ENCODE measurements around the gene SCMH1.
"Not testable (repeated sequence)": the region's sequence is repeated elsewhere in the genome, so short reads cannot be mapped to it uniquely, and the experiment has no call there.

The SCMH1 gene

DNA sequence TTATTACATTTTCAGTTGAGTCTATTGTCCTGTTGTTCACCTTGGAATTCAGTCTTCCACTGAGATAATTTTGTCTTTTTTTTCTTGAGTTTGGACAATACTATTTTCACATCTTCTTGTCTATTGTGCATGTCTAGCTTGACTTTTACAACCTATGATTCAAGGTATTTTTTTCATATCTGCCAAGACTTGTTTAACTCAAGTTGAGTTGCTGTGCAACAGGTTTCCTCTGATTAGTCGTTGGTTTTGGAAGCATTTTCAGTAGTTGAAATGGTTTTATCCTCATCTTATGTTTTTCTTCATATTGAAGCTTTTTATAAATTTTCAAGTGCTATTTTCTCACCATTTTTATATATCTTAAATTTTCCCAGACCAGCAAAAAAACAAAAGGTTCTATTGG is 103.6 kb downstream of the SCMH1 start:
- Histone ChIP-seq H3K36me3 (ENCODE audit: control insufficient read depth, insufficient read depth, low read length) (no peaks in the 10 kb centered on the region), H3K9me3 (ENCODE audit: control insufficient read depth, low read length) (no peaks in the 10 kb centered on the region), H3K27me3 (replicated peaks; ENCODE audit: control insufficient read depth, insufficient read depth, low read length, poor library complexity, severe bottlenecking) (no peaks in the 10 kb centered on the region), H3K27ac (ENCODE audit: insufficient read depth, low read length, poor library complexity, severe bottlenecking) (no peak overlapping the region), H3K4me3 (ENCODE audit: insufficient read depth, low read depth, low read length, poor library complexity, severe bottlenecking) (no peak overlapping the region), H3K4me1 (ENCODE audit: control insufficient read depth, insufficient read depth, low read length, poor library complexity, severe bottlenecking) (no peaks in the 10 kb centered on the region)
- DNase-seq = no peak

DNA sequence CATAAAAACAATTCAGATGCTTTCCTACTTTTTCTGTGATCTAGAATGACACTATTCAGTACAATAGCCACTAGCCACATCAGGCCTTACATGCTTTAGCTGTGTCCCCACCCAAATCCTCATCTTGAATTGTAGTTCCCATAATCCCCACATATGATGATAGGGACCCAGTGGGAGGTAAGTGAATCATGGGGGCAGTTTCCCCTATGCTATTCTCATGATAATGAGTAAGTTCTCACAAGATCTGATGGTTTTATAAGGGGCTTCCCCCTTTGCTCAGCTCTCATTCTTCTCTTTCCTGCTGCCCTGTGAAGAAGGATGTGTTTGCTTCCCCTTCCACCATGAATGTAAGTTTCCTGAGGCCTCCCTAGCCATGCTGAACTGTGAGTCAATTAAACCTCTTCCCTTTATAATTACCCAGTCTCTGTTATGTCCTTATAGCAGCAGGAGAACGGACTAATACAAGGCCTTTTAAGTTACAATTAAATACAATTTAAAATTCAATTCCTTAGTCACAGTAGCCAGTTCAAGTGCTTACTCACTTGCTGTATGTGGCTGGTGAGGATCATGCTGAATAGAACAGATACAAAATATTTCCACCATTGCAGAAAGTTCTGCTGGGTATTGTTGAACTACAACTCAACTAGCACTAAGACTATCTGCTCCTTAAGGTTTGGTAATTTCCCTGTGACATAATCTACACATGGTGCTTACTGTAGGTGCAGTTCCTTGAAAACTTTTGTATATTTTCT is 106.7 kb downstream of the SCMH1 start:
- H3K9me3 ChIP-seq (ENCODE audit: control insufficient read depth, low read length) = no peaks in the 10 kb centered on the region
- H3K4me3 ChIP-seq (ENCODE audit: insufficient read depth, low read depth, low read length, poor library complexity, severe bottlenecking) = no peak overlapping the region
- no peaks in the 10 kb centered on the region for H3K27me3 ChIP-seq (replicated peaks; ENCODE audit: control insufficient read depth, insufficient read depth, low read length, poor library complexity, severe bottlenecking)
- no peaks in the 10 kb centered on the region for H3K4me1 ChIP-seq (ENCODE audit: control insufficient read depth, insufficient read depth, low read length, poor library complexity, severe bottlenecking)
- no peaks in the 10 kb centered on the region for H3K36me3 ChIP-seq (ENCODE audit: control insufficient read depth, insufficient read depth, low read length)
- no peak overlapping the region for H3K27ac ChIP-seq (ENCODE audit: insufficient read depth, low read length, poor library complexity, severe bottlenecking)
- no peak for DNase-seq

DNA sequence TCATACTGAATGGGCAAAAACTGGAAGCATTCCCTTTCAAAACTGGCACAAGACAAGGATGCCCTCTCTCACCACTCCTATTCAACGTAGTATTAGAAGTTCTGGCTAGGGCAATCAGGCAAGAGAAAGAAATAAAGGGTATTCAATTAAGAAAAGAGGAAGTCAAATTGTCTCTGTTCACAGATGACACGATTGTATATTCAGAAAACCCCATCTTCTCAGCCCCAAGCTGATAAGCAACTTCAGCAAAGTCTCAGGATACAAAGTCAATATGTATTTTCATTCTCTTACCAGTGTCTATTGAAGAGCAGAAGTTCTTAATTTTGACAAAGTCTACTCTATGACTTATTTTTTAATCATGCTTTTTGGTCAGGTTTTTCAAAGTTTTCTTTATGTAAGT is 107.8 kb downstream of the SCMH1 start:
- DNase-seq; H3K27me3 ChIP-seq (replicated peaks; ENCODE audit: control insufficient read depth, insufficient read depth, low read length, poor library complexity, severe bottlenecking); H3K36me3 ChIP-seq (ENCODE audit: control insufficient read depth, insufficient read depth, low read length); H3K4me1 ChIP-seq (ENCODE audit: control insufficient read depth, insufficient read depth, low read length, poor library complexity, severe bottlenecking); H3K9me3 ChIP-seq (ENCODE audit: control insufficient read depth, low read length); H3K27ac ChIP-seq (ENCODE audit: insufficient read depth, low read length, poor library complexity, severe bottlenecking); H3K4me3 ChIP-seq (ENCODE audit: insufficient read depth, low read depth, low read length, poor library complexity, severe bottlenecking): not testable (repeated sequence)

DNA sequence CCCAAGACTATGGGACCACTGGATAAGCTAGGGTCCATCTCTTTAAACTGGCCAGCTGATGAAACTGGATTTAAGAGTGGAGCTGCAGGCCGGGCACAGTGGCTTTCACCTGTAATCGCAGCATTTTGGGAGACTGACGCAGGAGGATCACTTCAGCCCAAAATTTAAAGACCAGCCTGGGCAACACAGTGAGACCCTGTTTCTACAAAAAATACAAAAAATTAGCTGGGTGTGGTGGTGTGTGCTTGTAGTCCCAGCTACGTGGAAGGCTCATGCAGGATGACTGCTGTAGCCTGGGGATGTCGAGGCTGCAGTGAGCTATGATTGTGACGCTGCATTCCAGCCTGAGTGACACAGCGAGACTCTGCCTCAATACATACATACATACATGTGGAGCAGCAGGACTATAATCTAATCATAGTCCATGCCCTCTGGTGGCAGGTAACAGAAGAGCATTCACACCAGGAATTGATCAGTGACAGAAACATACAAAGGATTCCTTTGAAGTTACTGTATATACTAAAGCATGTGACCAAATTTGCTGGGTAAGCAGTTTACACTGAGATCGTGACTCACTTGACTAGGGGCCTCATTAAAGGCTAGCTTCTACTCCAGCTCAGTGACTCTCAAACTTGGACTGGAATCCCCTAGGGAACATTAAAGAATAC is 119.1 kb downstream of the SCMH1 start:
- Histone ChIP-seq H3K27me3 (replicated peaks; ENCODE audit: control insufficient read depth, insufficient read depth, low read length, poor library complexity, severe bottlenecking) (no peaks in the 10 kb centered on the region), H3K27ac (ENCODE audit: insufficient read depth, low read length, poor library complexity, severe bottlenecking) (no peak overlapping the region), H3K9me3 (ENCODE audit: control insufficient read depth, low read length) (no peaks in the 10 kb centered on the region), H3K4me1 (ENCODE audit: control insufficient read depth, insufficient read depth, low read length, poor library complexity, severe bottlenecking) (no peaks in the 10 kb centered on the region), H3K36me3 (ENCODE audit: control insufficient read depth, insufficient read depth, low read length) (no peaks in the 10 kb centered on the region), H3K4me3 (ENCODE audit: insufficient read depth, low read depth, low read length, poor library complexity, severe bottlenecking) (no peak overlapping the region)
- no peak for DNase-seq

DNA sequence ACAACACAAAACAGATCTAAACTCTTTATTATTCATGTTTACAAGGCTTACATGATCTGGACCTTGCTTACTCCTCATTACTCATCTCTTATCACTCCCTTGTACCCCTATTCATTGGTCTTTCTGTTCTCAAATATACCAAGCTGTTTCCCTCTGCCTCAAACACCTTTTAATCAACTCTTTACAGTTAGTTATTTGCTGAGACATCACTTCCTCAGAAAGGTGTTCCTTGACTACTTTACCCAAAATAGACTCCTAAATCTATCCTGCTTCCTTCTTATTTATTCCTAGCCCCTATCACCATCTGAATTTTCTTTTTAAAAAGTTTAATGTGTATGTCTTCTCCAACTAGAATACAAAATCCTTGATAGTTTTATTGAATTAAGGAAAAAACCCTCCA is 120.0 kb downstream of the SCMH1 start:
- Histone ChIP-seq H3K27ac (ENCODE audit: insufficient read depth, low read length, poor library complexity, severe bottlenecking) (no peak overlapping the region), H3K9me3 (ENCODE audit: control insufficient read depth, low read length) (no peaks in the 10 kb centered on the region), H3K4me3 (ENCODE audit: insufficient read depth, low read depth, low read length, poor library complexity, severe bottlenecking) (no peak overlapping the region), H3K4me1 (ENCODE audit: control insufficient read depth, insufficient read depth, low read length, poor library complexity, severe bottlenecking) (no peaks in the 10 kb centered on the region), H3K36me3 (ENCODE audit: control insufficient read depth, insufficient read depth, low read length) (no peaks in the 10 kb centered on the region), H3K27me3 (replicated peaks; ENCODE audit: control insufficient read depth, insufficient read depth, low read length, poor library complexity, severe bottlenecking) (no peaks in the 10 kb centered on the region)
- DNase-seq = no peak

DNA sequence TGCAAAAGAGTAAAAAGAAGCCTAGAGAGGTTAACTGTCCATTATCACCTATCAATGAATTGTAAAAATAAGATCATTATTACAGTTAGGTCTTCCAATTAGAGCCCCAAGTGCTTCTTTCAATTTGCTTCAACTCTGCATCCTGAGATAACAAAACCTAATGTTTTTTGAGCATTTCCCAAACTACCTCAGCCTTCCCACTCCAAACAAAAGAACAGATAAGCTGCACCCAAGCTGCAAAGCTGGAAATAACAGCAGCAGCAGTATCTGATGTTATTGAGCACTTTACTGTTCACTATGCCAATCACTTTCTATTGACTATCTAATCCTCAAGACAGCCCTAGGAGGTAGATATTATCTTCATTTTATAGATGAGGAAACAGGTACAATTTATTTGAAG is 123.5 kb downstream of the SCMH1 start:
- H3K27ac ChIP-seq (ENCODE audit: insufficient read depth, low read length, poor library complexity, severe bottlenecking) = no peak overlapping the region
- DNase-seq = no peak
- H3K4me3 ChIP-seq (ENCODE audit: insufficient read depth, low read depth, low read length, poor library complexity, severe bottlenecking) = no peak overlapping the region
- H3K9me3 ChIP-seq (ENCODE audit: control insufficient read depth, low read length) = no peaks in the 10 kb centered on the region
- peaks cover 9% of the 10 kb centered on the region for H3K36me3 ChIP-seq (ENCODE audit: control insufficient read depth, insufficient read depth, low read length)
- H3K4me1 ChIP-seq (ENCODE audit: control insufficient read depth, insufficient read depth, low read length, poor library complexity, severe bottlenecking) = no peaks in the 10 kb centered on the region
- no peaks in the 10 kb centered on the region for H3K27me3 ChIP-seq (replicated peaks; ENCODE audit: control insufficient read depth, insufficient read depth, low read length, poor library complexity, severe bottlenecking)

DNA sequence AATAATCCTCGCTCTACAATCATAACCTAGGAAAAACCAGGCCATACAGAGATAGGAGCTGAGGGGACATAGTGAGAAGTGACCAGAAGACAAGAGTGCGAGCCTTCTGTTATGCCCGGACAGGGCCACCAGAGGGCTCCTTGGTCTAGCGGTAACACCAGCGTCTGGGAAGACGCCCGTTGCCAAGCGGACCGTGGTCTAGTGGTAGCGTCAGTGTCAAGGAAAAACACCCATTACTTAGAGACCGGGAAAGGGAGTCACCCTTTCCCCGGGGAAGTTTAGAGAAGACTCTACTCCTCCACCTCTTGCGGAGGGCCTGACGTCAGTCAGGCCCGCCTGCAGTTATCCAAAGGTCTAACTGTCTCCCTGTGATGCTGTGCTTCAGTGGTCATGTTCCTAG is 124.9 kb downstream of the SCMH1 start:
- not testable (repeated sequence) for H3K27me3 ChIP-seq (replicated peaks; ENCODE audit: control insufficient read depth, insufficient read depth, low read length, poor library complexity, severe bottlenecking); DNase-seq; H3K27ac ChIP-seq (ENCODE audit: insufficient read depth, low read length, poor library complexity, severe bottlenecking); H3K36me3 ChIP-seq (ENCODE audit: control insufficient read depth, insufficient read depth, low read length); H3K9me3 ChIP-seq (ENCODE audit: control insufficient read depth, low read length); H3K4me3 ChIP-seq (ENCODE audit: insufficient read depth, low read depth, low read length, poor library complexity, severe bottlenecking); H3K4me1 ChIP-seq (ENCODE audit: control insufficient read depth, insufficient read depth, low read length, poor library complexity, severe bottlenecking)

DNA sequence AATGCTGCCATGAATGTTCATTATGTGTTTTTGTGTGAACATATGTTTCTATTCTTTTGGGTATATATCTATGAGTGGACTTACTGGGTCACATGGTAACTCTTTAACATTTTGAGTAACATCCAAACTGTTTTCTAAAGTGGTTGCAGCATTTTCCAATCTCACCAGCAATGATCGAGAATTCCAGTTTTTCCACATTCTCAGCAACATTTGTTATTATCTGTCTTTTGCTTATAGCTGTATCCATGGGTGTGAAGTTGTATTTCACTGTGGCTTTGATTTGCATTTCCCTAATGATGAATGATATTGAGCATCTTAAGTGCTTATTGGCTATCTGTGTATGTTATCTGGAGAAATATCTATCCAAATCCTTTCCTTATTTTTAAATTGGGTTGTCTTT is 131.4 kb downstream of the SCMH1 start:
- DNase-seq = no peak
- H3K4me1 ChIP-seq (ENCODE audit: control insufficient read depth, insufficient read depth, low read length, poor library complexity, severe bottlenecking) = no peaks in the 10 kb centered on the region
- no peaks in the 10 kb centered on the region for H3K9me3 ChIP-seq (ENCODE audit: control insufficient read depth, low read length)
- peaks cover 7% of the 10 kb centered on the region for H3K36me3 ChIP-seq (ENCODE audit: control insufficient read depth, insufficient read depth, low read length)
- no peaks in the 10 kb centered on the region for H3K27me3 ChIP-seq (replicated peaks; ENCODE audit: control insufficient read depth, insufficient read depth, low read length, poor library complexity, severe bottlenecking)
- no peak overlapping the region for H3K27ac ChIP-seq (ENCODE audit: insufficient read depth, low read length, poor library complexity, severe bottlenecking)
- no peak overlapping the region for H3K4me3 ChIP-seq (ENCODE audit: insufficient read depth, low read depth, low read length, poor library complexity, severe bottlenecking)

DNA sequence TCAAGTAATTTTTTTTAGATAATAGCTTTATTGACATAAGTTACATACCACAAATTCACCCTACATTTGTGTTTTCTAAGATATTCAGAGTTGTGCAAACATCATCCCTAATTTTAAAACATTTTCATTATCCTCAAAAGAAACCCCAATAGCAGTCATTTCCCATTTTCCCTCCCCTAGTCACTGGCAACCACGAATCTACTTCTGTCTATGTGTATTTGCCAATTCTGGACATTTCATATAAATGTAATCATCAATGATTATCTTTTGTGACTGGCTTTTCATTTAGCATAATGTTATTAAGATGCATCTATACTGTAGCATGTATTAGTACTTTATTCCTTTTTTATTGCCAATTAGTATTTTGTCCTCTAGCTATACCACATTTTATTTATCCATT is 131.8 kb downstream of the SCMH1 start:
- H3K36me3 ChIP-seq (ENCODE audit: control insufficient read depth, insufficient read depth, low read length) = peaks cover 7% of the 10 kb centered on the region
- H3K27ac ChIP-seq (ENCODE audit: insufficient read depth, low read length, poor library complexity, severe bottlenecking) = no peak overlapping the region
- no peak for DNase-seq
- H3K4me1 ChIP-seq (ENCODE audit: control insufficient read depth, insufficient read depth, low read length, poor library complexity, severe bottlenecking) = no peaks in the 10 kb centered on the region
- H3K4me3 ChIP-seq (ENCODE audit: insufficient read depth, low read depth, low read length, poor library complexity, severe bottlenecking) = no peak overlapping the region
- no peaks in the 10 kb centered on the region for H3K27me3 ChIP-seq (replicated peaks; ENCODE audit: control insufficient read depth, insufficient read depth, low read length, poor library complexity, severe bottlenecking)
- H3K9me3 ChIP-seq (ENCODE audit: control insufficient read depth, low read length) = no peaks in the 10 kb centered on the region

DNA sequence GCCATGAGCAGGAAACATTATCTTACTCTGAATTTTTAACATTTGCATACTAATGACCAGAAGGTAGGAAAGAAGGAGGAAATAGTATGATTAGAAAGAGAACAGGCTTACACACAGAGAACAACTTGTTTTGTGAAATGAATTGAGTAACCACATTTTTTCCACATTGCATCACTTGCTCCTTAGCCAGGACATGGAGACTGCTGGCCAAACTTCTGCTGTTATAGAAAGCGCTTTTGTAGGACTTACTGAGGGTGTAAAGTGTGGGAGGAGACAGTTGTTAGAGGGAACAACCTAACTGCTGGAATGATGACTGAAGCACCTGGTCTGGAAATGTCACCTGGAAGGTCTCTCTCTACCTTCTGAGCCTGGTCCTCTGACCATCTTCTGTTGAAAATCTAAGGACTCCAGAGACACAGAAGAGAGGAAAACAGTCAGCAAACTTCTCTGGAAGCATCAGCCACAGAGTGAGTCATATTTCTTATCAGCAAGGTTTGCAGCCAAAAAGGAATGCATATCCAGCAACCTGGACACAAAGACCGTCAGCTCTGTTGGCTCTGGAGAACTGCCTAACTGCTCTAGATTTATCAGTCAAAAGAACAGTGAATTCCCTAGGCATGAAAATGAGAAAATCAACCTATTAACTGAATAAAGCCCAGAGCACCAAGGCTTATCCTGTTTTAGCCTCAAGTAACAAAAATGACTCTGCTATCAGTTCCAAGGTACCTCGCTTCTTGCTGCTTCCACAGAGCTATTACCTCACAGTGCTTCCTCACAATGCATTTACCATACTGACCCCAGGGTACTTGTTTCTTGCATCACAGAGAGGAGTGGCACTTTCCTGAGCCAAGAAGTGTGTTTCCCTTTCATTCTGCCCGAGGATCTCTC is 132.6 kb downstream of the SCMH1 start:
- H3K27ac ChIP-seq (ENCODE audit: insufficient read depth, low read length, poor library complexity, severe bottlenecking) = no peak overlapping the region
- no peaks in the 10 kb centered on the region for H3K9me3 ChIP-seq (ENCODE audit: control insufficient read depth, low read length)
- no peak for DNase-seq
- H3K4me1 ChIP-seq (ENCODE audit: control insufficient read depth, insufficient read depth, low read length, poor library complexity, severe bottlenecking) = no peaks in the 10 kb centered on the region
- no peaks in the 10 kb centered on the region for H3K27me3 ChIP-seq (replicated peaks; ENCODE audit: control insufficient read depth, insufficient read depth, low read length, poor library complexity, severe bottlenecking)
- H3K4me3 ChIP-seq (ENCODE audit: insufficient read depth, low read depth, low read length, poor library complexity, severe bottlenecking) = no peak overlapping the region
- H3K36me3 ChIP-seq (ENCODE audit: control insufficient read depth, insufficient read depth, low read length) = peaks cover 7% of the 10 kb centered on the region
